IMR-90 (cell line): ENCODE measurements around the gene GAREM1. TPM values are rescaled to one million over a fixed set of nuclear protein-coding genes. Genes with fewer than 3 reads are reported as not detected.

Experiments
- ATAC-seq: fragments of 200-7000 bp; cut with Tn5 transposase; 2 replicates; pipeline ENCODE4 v1.9.1; 2020; ENCODE audit warnings: low read depth, mild to moderate bottlenecking, moderate library complexity
- BruUV-seq: library from RNA; stranded (reverse); fragments of 400-500 nt; replicated peaks from 2 replicates; lab custom pipeline; 2021; lab: Mats Ljungman, UMichigan
- CTCF ChIA-PET: fragments of 300-600 bp; formaldehyde crosslinking; extraction: SDS; loops from one replicate; lab custom pipeline; 2021; ENCODE audit warnings: antibody characterized with exemption; lab: Yijun Ruan, JAX
- POLR2A ChIA-PET: fragments of 300-600 bp; sonication (Branson Sonifier 250); formaldehyde crosslinking; loops from one replicate; lab custom pipeline; 2022; ENCODE audit warnings: antibody characterized with exemption; ENCODE audit not compliant: unreplicated experiment; lab: Charles Lee
- DNase-seq: peaks from one replicate; pipeline ENCODE4 v3.0.0; 2013
- H2AFZ ChIP-seq: replicated peaks from 2 replicates; pipeline ENCODE3; 2013; ENCODE audit warnings: low read length, mild to moderate bottlenecking; ENCODE audit not compliant: poor library complexity
- H2AK5ac ChIP-seq: 2 replicates; pipeline ENCODE4 v1.6.1; 2013; ENCODE audit warnings: low read depth, low read length, inconsistent platforms
- H2AK9ac ChIP-seq: replicated peaks from 2 replicates; pipeline ENCODE3; 2013; ENCODE audit warnings: mild to moderate bottlenecking, low read depth, low read length, moderate library complexity; ENCODE audit not compliant: poor library complexity
- H2BK120ac ChIP-seq: 2 replicates; pipeline ENCODE4 v1.6.1; 2013; ENCODE audit warnings: low read depth, low read length, inconsistent platforms
- H2BK15ac ChIP-seq: 3 replicates; pipeline ENCODE4 v1.6.1; 2013; ENCODE audit warnings: low read depth, low read length, inconsistent platforms
- H2BK20ac ChIP-seq: 2 replicates; pipeline ENCODE4 v1.6.1; 2013; ENCODE audit warnings: low read depth, mild to moderate bottlenecking, inconsistent platforms, low read length, moderate library complexity
- H2BK5ac ChIP-seq: 2 replicates; pipeline ENCODE4 v1.6.1; 2013; ENCODE audit warnings: mild to moderate bottlenecking, low read depth, low read length, inconsistent platforms; ENCODE audit not compliant: poor library complexity, severe bottlenecking
- H3K14ac ChIP-seq: replicated peaks from 2 replicates; pipeline ENCODE4 v1.6.1; 2013; ENCODE audit warnings: low read depth, low read length, inconsistent platforms
- H3K18ac ChIP-seq: 2 replicates; pipeline ENCODE4 v1.6.1; 2013; ENCODE audit warnings: low read depth, low read length, control low read depth
- H3K23ac ChIP-seq: 2 replicates; pipeline ENCODE4 v1.6.1; 2013; ENCODE audit warnings: low read depth, low read length, inconsistent platforms
- H3K27ac ChIP-seq: 2 replicates; pipeline ENCODE4 v1.5.1; 2013; ENCODE audit warnings: mild to moderate bottlenecking, control low read depth, low read length; ENCODE audit not compliant: insufficient read depth
- H3K27me3 ChIP-seq: 2 replicates; pipeline ENCODE4 v1.6.1; 2013; ENCODE audit warnings: low read length; ENCODE audit not compliant: control insufficient read depth, insufficient read depth
- H3K36me3 ChIP-seq: 2 replicates; pipeline ENCODE4 v1.6.1; 2013; ENCODE audit warnings: low read length, mixed read lengths; ENCODE audit not compliant: control insufficient read depth, insufficient read depth
- H3K4ac ChIP-seq: 2 replicates; pipeline ENCODE4 v1.6.1; 2013; ENCODE audit warnings: low read depth, low read length, inconsistent platforms
- H3K4me1 ChIP-seq: 2 replicates; pipeline ENCODE4 v1.6.1; 2013; ENCODE audit warnings: low read length, mixed read lengths; ENCODE audit not compliant: control insufficient read depth, insufficient read depth
- H3K4me2 ChIP-seq: 2 replicates; pipeline ENCODE4 v1.6.1; 2013; ENCODE audit warnings: low read depth, mild to moderate bottlenecking, control low read depth, low read length, moderate library complexity
- H3K4me3 ChIP-seq: 2 replicates; pipeline ENCODE4 v1.5.1; 2013; ENCODE audit warnings: low read depth, mild to moderate bottlenecking, control low read depth, low read length, moderate library complexity; ENCODE audit not compliant: insufficient read depth
- H3K56ac ChIP-seq: 2 replicates; pipeline ENCODE4 v1.6.1; 2013; ENCODE audit warnings: low read length, inconsistent platforms; ENCODE audit not compliant: insufficient read depth; ENCODE audit errors: extremely low read depth
- H3K79me1 ChIP-seq, 2 experiments: 2 replicates each; pipeline ENCODE4 v1.6.1; 2013; ENCODE audit warnings: low read length in 2 of 2, inconsistent platforms in 1 of 2, low read depth in 1 of 2
- H3K9ac ChIP-seq: 2 replicates; pipeline ENCODE4 v1.6.1; 2013; ENCODE audit warnings: low read depth, low read length, control low read depth
- H3K9me1 ChIP-seq: 2 replicates; pipeline ENCODE4 v1.6.1; 2013; ENCODE audit warnings: low read length, inconsistent platforms; ENCODE audit not compliant: insufficient read depth
- H3K9me3 ChIP-seq: 2 replicates; pipeline ENCODE4 v1.6.1; 2013; ENCODE audit warnings: low read length; ENCODE audit not compliant: control insufficient read depth, insufficient read depth
- H4K20me1 ChIP-seq: 2 replicates; pipeline ENCODE4 v1.6.1; 2013; ENCODE audit warnings: low read length, inconsistent platforms; ENCODE audit not compliant: insufficient read depth
- H4K5ac ChIP-seq: 2 replicates; pipeline ENCODE4 v1.6.1; 2013; ENCODE audit warnings: mild to moderate bottlenecking, low read depth, low read length, control low read depth
- H4K8ac ChIP-seq, 2 experiments: 2 replicates each; pipeline ENCODE4 v1.6.1; 2013; ENCODE audit warnings: low read depth in 2 of 2, low read length in 2 of 2, control low read depth in 1 of 2, inconsistent platforms in 1 of 2
- H4K91ac ChIP-seq: 2 replicates; pipeline ENCODE4 v1.6.1; 2013; ENCODE audit warnings: low read depth, low read length, inconsistent platforms; ENCODE audit not compliant: insufficient read depth
- NFE2L2 ChIP-seq: fragments of 150-350 bp; IDR thresholded peaks from 2 replicates; pipeline ENCODE4 v1.6.1; 2016; ENCODE audit warnings: low read depth, mild to moderate bottlenecking, low read length
- USF2 ChIP-seq: fragments of 150-350 bp; IDR thresholded peaks from 2 replicates; pipeline ENCODE4 v1.6.1; 2017; ENCODE audit warnings: mild to moderate bottlenecking, antibody characterized with exemption, low read length, low read depth
- WGBS, 2 experiments: methylation state at CpG; one replicate each; pipeline versions ENCODE4 v1.1.5 to v1.1.7; 2013; ENCODE audit warnings: missing lambda C conversion rate in 2 of 2; ENCODE audit not compliant: insufficient read length in 1 of 2; ENCODE audit errors: extremely low coverage in 2 of 2; 5-methylcytosine and 5-hydroxymethylcytosine counted together
- dilution Hi-C: fragments of 300-500 bp; cut with HindIII; formaldehyde crosslinking; loops from one replicate; pipeline ENCODE4 v1.14.3; 2018; ENCODE audit warnings: low sequenced_read_pairs; ENCODE audit not compliant: unreplicated experiment
- in situ Hi-C: fragments of 300-500 bp; cut with MboI; formaldehyde crosslinking; loops from 3 replicates; pipeline ENCODE4 v1.14.3; 2019; ENCODE audit warnings: low sequenced_read_pairs, inconsistent platforms, mixed read lengths
- intact Hi-C: fragments of 100-400 bp; cut with micrococcal nuclease; formaldehyde crosslinking; loops from 2 replicates; pipeline ENCODE4 v1.10.0; 2022
- polyA plus RNA-seq, 3 experiments: library from polyadenylated mRNA; depleted of rRNA; stranded (reverse); fragments of >200 nt; gene quantifications; 2 replicates each; pipeline ENCODE4 v1.2.3, GENCODE V29; 2012; ENCODE audit warnings: low replicate concordance in 1 of 3
- total RNA-seq: library from RNA; depleted of rRNA; stranded (reverse); fragments of >200 nt; gene quantifications from 2 replicates; pipeline ENCODE4 v1.2.3, GENCODE V29; 2012

The GAREM1 gene
- total and polyA plus RNA-seq, 2 of the 4 experiments (the other 2 are of a cell fraction) = 1.4 to 2.3 TPM

- H3K56ac ChIP-seq = no peak overlapping the region
- no peaks in the 10 kb centered on the region for H3K9me3 ChIP-seq
- H2AK5ac ChIP-seq = no peak overlapping the region
- no peak overlapping the region for H3K23ac ChIP-seq
- no peak overlapping the region for H2BK120ac ChIP-seq
- no peak overlapping the region for H4K91ac ChIP-seq
- H4K20me1 ChIP-seq = no peaks in the 10 kb centered on the region
- WGBS, 2 experiments = 90% methylated on average over 2 of the region's 5 CpGs; no CpG with 5 or more reads in 1 of the 2 experiments
- H3K27me3 ChIP-seq = no peaks in the 10 kb centered on the region
- no peak overlapping the region for H2BK20ac ChIP-seq
- intact Hi-C loops = no loop called here
- in situ Hi-C loops = no loop called here
- no peak overlapping the region for H3K4me2 ChIP-seq
- no peak for DNase-seq
- no peak overlapping the region for H3K18ac ChIP-seq
- H3K36me3 ChIP-seq = no peaks in the 10 kb centered on the region
- H3K4ac ChIP-seq = no peak overlapping the region
- no TSS peak for BruUV-seq
- dilution Hi-C loops = no loop called here
- no peak overlapping the region for H2BK5ac ChIP-seq
- H3K9me1 ChIP-seq = no peaks in the 10 kb centered on the region
- no peak overlapping the region for H3K27ac ChIP-seq
- no peak overlapping the region for H3K4me3 ChIP-seq
- no peak overlapping the region for H3K14ac ChIP-seq
- H4K5ac ChIP-seq = no peak overlapping the region
- no peak overlapping the region for H3K9ac ChIP-seq
- TF ChIP-seq USF2 = no peak
- TF ChIP-seq NFE2L2 = no peak
- ChIA-PET POLR2A (no interaction called here), CTCF (no interaction called here)
- H2AK9ac ChIP-seq = no peak overlapping the region
- no peak overlapping the region for H4K8ac ChIP-seq
- no peak overlapping the region for H2AFZ ChIP-seq
- no peak for ATAC-seq
- H3K79me1 ChIP-seq = no peaks in the 10 kb centered on the region
- no peak overlapping the region for H2BK15ac ChIP-seq
- H3K4me1 ChIP-seq = no peaks in the 10 kb centered on the region
Measured at GRCh38 chr18:32420084-32420750, 50.5 kb downstream of the GAREM1 start.
